ENCODE measurements around the gene C16orf54.
"Not testable (repeated sequence)": the region's sequence is repeated elsewhere in the genome, so short reads cannot be mapped to it uniquely, and the experiment has no call there.

Gene C16orf54

DNA sequence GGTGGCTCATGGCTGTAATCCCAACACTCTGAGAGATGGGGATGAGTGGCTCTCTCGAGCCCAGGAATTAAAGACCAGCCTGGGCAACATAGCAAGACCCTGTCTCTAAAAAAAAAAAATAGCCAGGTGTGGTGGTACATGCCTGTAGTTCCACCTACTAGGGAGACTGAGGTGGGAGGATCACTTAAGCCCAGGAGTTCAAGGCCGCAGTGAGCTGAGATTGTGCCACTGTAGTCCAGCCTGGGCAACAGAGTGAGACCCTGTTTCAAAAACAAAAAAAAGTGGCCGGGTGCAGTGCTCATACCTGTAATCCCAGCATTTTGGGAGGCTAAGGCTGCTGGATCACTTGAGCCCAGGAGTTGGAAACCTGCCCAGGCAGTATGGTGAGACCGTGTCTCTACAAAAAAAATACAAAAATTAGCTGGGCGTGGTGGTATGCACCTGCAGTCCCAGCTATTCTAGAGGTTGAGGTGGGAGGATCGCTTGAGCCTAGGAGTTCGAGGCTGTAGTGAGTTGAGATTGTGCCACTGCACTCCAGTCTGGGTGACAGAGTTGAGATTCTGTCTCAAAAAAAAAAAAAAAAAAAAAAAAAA, 3.0 kb downstream of the C16orf54 start:
- TF ChIP-seq EZH2 (IDR thresholded peaks at IDR 0.05; ENCODE audit: borderline replicate concordance, low read depth, low read length, severe bottlenecking), result no peak
- TF ChIP-seq, protein P1, sequence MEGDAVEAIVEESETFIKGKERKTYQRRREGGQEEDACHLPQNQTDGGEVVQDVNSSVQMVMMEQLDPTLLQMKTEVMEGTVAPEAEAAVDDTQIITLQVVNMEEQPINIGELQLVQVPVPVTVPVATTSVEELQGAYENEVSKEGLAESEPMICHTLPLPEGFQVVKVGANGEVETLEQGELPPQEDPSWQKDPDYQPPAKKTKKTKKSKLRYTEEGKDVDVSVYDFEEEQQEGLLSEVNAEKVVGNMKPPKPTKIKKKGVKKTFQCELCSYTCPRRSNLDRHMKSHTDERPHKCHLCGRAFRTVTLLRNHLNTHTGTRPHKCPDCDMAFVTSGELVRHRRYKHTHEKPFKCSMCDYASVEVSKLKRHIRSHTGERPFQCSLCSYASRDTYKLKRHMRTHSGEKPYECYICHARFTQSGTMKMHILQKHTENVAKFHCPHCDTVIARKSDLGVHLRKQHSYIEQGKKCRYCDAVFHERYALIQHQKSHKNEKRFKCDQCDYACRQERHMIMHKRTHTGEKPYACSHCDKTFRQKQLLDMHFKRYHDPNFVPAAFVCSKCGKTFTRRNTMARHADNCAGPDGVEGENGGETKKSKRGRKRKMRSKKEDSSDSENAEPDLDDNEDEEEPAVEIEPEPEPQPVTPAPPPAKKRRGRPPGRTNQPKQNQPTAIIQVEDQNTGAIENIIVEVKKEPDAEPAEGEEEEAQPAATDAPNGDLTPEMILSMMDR (IDR thresholded peaks at IDR 0.05; ENCODE audit: borderline replicate concordance, extremely low read depth, low read length, poor library complexity, severe bottlenecking), result no peak
- no peak for DNase-seq
- Histone ChIP-seq H3K9ac (ENCODE audit: low read depth, low read length) (no peak overlapping the region), H3K4me1 (ENCODE audit: insufficient read depth, low read length) (peaks cover 39% of the 10 kb centered on the region), H3K9me3 (ENCODE audit: insufficient read depth, low read length, severe bottlenecking) (no peaks in the 10 kb centered on the region), H3K4me3 (ENCODE audit: low read depth in 1 of 2, low read length in 2 of 2) (no peak overlapping the region), H3K27ac (ENCODE audit: low read length) (no peak overlapping the region), H2AFZ (ENCODE audit: low read depth, low read length) (no peak overlapping the region), H4K20me1 (ENCODE audit: insufficient read depth, low read length) (no peaks in the 10 kb centered on the region), H3K4me2 (ENCODE audit: insufficient read depth, low read length) (no peak overlapping the region), H3K36me3 (ENCODE audit: insufficient read depth, low read length) (peaks cover 5% of the 10 kb centered on the region), H3K79me2 (ENCODE audit: insufficient read depth, low read length) (peaks cover 14% of the 10 kb centered on the region), H3K27me3 (ENCODE audit: insufficient read depth, low read length, poor library complexity) (no peaks in the 10 kb centered on the region)
- ATAC-seq (ENCODE audit: insufficient read depth, low read depth), result no peak

DNA sequence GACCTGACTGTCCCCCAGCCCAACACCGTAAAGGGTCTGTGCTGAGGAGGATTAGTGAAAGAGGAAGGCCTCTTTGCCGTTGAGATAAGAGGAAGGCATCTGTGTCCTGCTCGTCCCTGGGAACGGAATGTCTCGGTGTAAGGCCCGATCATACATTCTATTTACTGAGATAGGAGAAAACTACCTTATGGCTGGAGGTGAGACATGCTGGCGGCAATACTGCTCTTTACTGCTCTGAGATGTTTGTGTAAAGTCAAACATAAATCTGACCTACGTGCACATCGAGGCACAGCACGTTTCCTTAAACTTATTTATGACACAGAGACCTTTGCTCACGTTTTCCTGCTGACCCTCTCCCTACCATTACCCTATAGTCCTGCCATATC, 5.2 kb downstream of the C16orf54 start:
- H3K27ac ChIP-seq (ENCODE audit: low read length); H3K4me2 ChIP-seq (ENCODE audit: insufficient read depth, low read length); H3K9me3 ChIP-seq (ENCODE audit: insufficient read depth, low read length, severe bottlenecking); H4K20me1 ChIP-seq (ENCODE audit: insufficient read depth, low read length); H3K27me3 ChIP-seq (ENCODE audit: insufficient read depth, low read length, poor library complexity); H3K9ac ChIP-seq (ENCODE audit: low read depth, low read length); H2AFZ ChIP-seq (ENCODE audit: low read depth, low read length); H3K4me3 ChIP-seq (ENCODE audit: low read depth in 1 of 2, low read length in 2 of 2); DNase-seq; H3K36me3 ChIP-seq (ENCODE audit: insufficient read depth, low read length); ATAC-seq (ENCODE audit: insufficient read depth, low read depth): not testable (repeated sequence)
- H3K79me2 ChIP-seq (ENCODE audit: insufficient read depth, low read length), result peaks cover 12% of the 10 kb centered on the region
- H3K4me1 ChIP-seq (ENCODE audit: insufficient read depth, low read length), result peaks cover 26% of the 10 kb centered on the region

DNA sequence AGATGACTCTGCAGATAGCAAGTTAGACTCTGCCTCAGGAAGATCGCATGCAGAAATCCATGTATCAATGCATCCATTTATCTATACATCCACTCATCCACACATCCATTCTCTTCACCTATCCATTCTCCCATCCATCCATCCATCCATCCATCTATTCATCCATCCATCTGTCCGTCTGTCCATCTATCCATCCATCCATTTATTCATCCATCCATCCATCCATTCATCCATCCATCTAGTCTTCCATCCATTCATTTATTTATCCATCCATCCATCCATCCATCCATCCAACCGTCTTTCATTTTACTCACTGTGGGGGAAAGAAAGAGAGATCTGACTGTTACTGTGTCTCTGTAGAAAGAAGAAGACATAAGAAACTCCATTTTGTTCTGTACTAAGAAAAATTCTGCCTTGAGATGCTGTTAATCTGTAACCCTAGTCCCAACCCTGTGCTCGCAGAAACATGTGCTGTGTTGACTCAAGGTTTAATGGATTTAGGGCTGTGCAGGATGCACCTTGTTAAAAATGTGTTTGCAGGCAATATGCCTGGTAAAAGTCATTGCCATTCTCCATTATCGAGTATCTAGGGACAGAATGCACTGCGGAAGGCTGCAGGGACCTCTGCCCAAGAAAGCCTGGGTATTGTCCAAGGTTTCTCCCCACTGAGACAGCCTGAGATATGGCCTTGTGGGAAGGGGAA, 5.7 kb downstream of the C16orf54 start:
- not testable (repeated sequence) for H3K4me2 ChIP-seq (ENCODE audit: insufficient read depth, low read length); H3K79me2 ChIP-seq (ENCODE audit: insufficient read depth, low read length); ATAC-seq (ENCODE audit: insufficient read depth, low read depth); H3K4me3 ChIP-seq (ENCODE audit: low read depth in 1 of 2, low read length in 2 of 2); H3K36me3 ChIP-seq (ENCODE audit: insufficient read depth, low read length); H3K9ac ChIP-seq (ENCODE audit: low read depth, low read length); H3K27me3 ChIP-seq (ENCODE audit: insufficient read depth, low read length, poor library complexity); H2AFZ ChIP-seq (ENCODE audit: low read depth, low read length); DNase-seq; H4K20me1 ChIP-seq (ENCODE audit: insufficient read depth, low read length); H3K27ac ChIP-seq (ENCODE audit: low read length); H3K9me3 ChIP-seq (ENCODE audit: insufficient read depth, low read length, severe bottlenecking)
- H3K4me1 ChIP-seq (ENCODE audit: insufficient read depth, low read length), result peaks cover 20% of the 10 kb centered on the region

DNA sequence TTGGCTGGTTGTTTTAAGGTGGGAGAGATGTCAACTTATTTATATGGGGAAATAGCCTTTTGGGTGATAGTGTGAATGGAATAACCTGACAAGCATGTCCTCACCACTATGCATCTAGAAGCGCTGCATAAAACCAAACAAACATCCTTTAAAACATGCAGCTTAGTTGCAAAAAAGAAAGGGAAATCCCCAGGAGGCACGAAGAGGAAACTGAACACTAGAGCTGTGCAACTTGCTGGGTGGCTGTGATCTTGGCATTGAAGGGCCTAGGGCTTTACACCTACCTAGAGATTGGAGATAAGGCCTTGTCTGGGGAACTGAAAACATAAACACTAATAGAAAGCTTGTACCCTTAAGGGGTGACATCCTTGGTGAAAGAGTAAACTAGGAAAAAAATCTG, 7.3 kb downstream of the C16orf54 start:
- ATAC-seq (ENCODE audit: insufficient read depth, low read depth), result peak; percentile 66
- H2AFZ ChIP-seq (ENCODE audit: low read depth, low read length), result no peak overlapping the region
- no peak overlapping the region for H3K4me2 ChIP-seq (ENCODE audit: insufficient read depth, low read length)
- H3K9me3 ChIP-seq (ENCODE audit: insufficient read depth, low read length, severe bottlenecking), result no peaks in the 10 kb centered on the region
- no peaks in the 10 kb centered on the region for H3K27me3 ChIP-seq (ENCODE audit: insufficient read depth, low read length, poor library complexity)
- peaks cover 3% of the 10 kb centered on the region for H3K36me3 ChIP-seq (ENCODE audit: insufficient read depth, low read length)
- no peak overlapping the region for H3K4me3 ChIP-seq (ENCODE audit: low read depth in 1 of 2, low read length in 2 of 2)
- H3K79me2 ChIP-seq (ENCODE audit: insufficient read depth, low read length), result no peaks in the 10 kb centered on the region
- peak overlapping the region; percentile 17; the same call in 1 of the 2 replicates for H3K27ac ChIP-seq (ENCODE audit: low read length)
- H3K4me1 ChIP-seq (ENCODE audit: insufficient read depth, low read length), result peaks cover 12% of the 10 kb centered on the region
- H4K20me1 ChIP-seq (ENCODE audit: insufficient read depth, low read length), result no peaks in the 10 kb centered on the region
- no peak for TF ChIP-seq EZH2 (IDR thresholded peaks at IDR 0.05; ENCODE audit: borderline replicate concordance, low read depth, low read length, severe bottlenecking)
- TF ChIP-seq, protein P1 (IDR thresholded peaks at IDR 0.05; ENCODE audit: borderline replicate concordance, extremely low read depth, low read length, poor library complexity, severe bottlenecking), result no peak
- H3K9ac ChIP-seq (ENCODE audit: low read depth, low read length), result no peak overlapping the region
- peak; percentile 38 for DNase-seq

All from DND-41 (cell line).